Fibroblast of peridontal ligament (primary cell): ENCODE data around the gene ANKRD44.
"Not testable (repeated sequence)": the region's sequence is repeated elsewhere in the genome, so short reads cannot be mapped to it uniquely, and the experiment has no call there.

ENCODE experiments used
- DNase-seq: peaks from one replicate; pipeline ENCODE4 v3.0.0-alpha.2; 2010; ENCODE audit errors: extremely low read depth

The ANKRD44 gene

DNA sequence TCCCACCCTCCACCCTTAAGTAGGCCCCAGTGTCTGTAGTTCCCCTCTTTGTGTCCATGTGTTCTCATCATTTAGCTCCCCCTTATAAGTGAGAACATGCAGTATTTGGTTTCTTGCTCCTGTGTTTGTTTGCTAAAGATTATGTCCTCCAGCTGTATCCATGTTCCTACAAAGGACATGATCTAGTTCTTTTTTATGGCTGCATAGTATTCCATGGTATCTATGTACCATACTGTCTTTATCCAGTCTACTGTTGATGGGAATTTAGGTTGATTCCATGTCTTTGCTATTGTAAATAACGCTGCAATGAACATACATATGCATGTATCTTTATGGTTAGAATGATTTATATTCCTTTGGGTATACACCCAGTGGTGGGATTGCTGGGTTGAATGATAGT lies 233.9 kb downstream of the ANKRD44 start:
- no peak for DNase-seq

DNA sequence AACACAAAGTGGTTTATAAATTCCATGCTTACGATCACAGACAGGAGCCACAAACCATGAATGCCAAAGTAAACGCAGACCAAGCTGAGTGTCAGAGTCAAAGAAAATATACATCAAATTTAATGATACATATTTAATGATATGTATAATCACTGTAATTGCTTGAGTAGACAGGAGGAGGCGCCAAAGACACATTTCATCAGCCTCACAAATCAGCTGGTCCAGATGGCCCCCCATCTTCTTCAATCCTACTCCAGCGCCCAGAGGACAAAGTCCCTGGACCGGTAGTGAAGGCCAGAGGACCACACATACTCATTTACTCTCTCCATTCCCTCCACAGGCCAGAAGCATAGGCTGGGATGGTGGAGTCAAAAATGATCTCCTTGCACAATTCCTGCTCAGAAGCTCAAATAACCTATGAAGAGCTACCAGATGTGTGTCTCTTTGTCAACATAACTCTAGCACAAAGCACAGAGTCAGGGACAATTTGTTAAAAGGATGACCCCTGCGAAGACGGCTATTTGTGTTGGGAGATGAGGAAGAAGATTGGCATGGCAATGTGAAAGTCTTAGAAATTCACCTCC lies 234.7 kb downstream of the ANKRD44 start:
- no peak for DNase-seq

DNA sequence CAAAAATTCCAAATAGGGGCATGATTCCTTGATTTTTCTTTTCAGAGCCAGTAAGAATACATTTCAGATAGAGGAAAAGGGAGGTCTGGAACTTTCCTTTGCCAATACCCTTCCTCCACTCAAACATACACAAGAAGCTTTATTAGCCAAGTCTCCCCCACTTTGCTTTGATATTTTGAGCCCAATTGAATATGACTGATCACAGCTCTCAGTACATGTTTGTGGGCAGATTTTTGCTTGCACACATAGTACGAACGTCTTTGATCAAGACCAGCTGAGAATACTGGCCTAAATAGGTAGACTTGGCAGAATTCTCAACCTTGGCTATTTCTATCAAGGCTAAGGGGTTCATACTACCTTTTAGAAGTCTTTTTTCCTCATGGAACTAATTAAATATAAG lies 235.3 kb downstream of the ANKRD44 start:
- DNase-seq, result no peak

DNA sequence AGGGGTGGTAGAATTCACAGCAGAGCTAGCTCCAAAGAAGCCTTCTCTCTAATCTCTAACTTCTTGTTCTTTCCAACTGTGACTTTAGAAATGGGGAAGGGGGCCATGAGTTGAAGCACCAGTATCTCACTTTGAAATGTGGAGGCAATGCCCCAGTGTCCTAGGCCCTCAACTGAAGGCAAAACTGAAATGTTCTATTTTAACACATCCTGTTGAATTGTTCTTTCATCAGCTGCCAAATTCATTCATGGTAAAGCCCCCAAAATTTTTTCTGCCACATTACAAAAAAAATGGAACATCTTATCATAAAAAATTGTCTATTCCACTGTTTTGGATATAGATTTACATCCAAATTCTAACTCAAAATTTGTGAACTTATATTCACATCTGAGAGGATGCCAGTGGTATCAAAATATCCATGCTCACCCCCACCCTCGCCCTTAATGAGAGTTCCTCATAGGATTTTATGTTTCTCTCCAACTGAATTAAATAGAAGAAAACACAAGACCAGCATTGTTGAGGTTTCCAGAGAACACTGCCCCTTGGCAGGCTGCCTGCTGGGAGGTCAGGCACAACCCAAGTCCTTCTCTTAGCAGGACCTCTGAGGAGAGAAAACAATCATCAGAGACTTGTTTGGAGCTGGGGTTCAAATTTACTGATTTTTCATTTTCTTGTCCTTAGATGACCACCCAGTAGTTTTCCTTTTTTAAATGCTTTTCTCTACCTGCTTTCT lies 236.7 kb downstream of the ANKRD44 start:
- peak; percentile 58 for DNase-seq

DNA sequence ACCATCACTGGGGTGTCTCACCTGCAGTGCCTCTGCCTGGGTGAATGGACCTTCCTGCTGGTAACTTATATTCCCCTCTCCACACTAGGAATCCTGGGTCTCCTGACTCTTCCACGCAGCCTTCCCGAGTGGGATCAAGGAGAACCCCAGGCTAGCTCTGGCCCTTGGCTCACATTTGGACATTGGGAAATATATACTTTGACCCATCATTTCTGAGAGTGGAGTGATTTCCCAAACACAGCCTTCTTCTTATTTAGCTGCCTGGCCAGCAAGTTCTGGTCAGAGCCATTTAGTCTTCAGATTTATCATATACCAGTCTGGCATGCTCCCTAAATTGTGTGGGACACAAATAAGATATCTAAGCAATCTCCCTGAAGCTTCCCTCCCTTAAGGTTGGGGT lies 237.3 kb downstream of the ANKRD44 start:
- no peak for DNase-seq

DNA sequence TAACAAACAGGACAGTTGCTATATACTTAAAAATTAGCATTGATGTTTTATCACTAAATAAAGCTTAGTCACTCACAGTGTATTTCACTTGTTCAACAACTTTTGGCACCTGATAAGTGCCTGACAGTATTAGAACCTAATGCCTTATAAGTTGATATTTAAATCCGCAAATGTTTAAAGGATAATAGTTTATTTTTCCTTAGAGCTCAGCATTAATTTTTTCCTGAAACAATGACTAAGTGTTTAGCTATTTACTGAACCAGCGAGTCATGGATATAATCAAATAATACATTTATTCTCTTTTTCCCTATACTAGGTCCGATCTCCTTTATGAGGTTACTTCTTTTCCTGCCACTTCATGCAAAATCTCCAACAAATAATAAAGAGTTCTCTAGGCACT lies 238.0 kb downstream of the ANKRD44 start:
- no peak for DNase-seq

DNA sequence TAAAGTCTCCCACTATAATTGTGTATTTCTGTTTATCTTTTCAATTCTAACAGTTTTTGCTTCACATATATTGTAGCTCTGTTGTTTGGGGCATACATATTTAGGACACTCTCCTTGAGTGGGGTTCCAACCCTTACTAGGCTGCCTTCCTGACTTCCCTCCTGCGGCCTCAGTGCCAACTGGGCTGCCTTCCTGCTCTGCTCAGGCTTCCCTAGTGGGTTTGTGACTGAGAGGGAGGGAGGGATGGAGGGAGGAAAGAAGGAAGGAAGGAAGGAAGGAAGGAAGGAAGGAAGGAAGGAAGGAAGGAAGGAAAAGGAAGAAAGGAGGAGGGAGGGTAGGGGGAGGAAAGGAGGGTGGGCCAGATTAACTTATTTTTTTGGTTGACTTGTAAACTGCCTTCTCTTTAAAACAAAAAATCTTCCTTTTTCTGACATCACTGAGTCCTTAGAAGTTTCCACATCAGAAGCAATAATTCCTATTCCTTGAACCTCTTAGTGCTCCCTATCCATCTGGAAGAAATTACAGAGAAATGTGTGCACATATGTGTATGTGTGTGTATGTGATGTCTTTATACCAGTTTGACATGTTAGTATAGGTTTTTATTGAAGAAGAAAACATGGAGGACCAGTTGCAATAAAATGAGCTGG lies 238.7 kb downstream of the ANKRD44 start:
- DNase-seq, result no peak

DNA sequence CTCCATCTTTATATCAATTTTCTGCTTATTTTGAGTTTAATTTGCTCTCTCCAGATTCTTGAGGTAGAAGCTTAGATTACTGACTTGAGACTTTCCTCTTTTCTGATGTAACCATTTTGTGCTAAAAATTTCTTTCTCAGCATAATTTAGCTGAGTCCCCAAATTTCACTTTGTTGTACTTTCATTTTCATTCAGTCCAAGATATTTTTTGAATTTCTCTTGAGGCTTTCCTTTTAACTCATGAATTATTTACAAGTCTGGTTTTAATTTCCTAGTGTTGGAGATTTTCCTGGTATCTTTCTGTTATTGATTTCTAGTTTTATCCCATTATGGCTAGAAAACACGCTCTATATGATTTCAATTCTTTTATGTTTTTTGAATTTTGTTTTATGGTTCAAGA lies 239.4 kb downstream of the ANKRD44 start:
- DNase-seq, result peak; percentile 51

DNA sequence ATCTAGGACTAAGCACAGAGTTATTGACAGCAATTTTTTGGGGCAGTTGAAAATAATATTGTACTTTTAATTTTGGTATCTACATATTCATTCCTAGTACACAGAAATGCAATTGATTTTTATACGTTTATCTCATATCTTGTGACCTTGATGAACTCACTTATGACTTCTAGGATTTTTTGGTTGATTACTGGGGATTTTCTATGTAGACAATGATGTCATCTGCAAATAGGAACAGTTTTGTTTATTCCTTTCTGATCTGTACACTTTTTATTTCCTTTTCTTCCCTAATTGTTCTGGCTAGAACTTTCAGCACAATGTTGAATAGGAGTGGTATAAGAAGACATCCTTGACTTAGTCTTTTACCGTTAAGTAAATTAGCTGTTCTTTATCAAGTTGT lies 240.6 kb downstream of the ANKRD44 start:
- no peak for DNase-seq

DNA sequence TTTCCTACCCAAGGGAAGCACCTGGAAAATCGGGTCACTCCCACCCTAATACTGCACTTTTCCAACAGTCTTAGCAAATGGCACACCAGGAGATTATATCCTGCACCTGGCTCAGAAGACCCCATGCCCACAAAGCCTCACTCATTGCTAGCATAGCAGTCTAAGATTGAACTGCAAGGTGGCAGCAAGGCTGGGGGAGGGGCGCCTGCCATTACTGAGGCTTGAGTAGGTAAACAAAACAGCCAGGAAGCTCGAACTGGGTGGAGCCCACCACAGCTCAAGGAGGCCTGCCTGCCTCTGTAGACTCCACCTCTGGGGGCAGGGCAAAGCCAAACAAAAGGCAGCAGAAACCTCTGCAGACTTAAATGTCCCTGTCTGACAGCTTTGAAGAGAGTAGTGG lies 248.0 kb downstream of the ANKRD44 start:
- DNase-seq, result not testable (repeated sequence)

DNA sequence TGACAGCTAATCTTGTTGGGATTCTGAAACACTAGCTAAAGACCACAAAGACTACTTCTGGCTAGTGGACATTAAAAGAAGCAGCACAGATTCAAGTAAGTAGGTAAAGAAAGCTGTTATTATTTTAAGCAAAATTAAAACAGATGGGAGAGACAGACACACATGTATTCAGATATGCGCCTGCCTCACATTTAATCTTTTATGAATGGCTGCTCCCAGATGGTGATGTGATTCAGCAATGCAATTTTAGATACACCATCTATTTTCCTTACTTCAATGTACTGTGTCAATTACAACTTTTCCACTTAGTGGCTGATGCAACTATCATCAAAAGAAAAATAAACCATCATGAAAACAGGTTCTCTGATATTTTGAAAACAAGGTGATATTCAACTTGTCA lies 251.1 kb downstream of the ANKRD44 start:
- DNase-seq, result no peak

DNA sequence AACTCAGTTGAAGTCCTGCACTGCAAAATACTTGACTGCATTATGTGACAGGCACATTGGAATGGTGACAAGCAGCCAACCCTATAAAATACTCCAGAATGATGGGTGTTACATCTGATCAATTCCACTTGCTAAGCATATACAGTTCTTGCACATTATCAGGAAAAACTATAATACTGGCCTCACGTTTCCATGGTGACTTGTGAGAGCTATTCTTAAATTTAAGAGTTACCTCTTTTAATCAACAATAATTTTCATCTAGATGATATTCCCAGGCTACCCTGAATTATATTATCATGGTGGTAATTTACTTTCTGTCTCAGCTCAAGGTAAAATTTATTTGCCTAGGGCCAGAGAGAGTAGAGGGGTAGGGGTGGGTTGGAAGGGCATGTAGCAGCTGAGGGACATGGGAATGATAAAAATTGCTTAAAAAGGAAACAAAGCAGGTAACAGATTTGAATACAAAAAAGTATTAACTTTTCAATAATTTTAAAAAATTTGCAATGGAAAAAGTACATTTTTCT lies 251.7 kb downstream of the ANKRD44 start:
- no peak for DNase-seq

DNA sequence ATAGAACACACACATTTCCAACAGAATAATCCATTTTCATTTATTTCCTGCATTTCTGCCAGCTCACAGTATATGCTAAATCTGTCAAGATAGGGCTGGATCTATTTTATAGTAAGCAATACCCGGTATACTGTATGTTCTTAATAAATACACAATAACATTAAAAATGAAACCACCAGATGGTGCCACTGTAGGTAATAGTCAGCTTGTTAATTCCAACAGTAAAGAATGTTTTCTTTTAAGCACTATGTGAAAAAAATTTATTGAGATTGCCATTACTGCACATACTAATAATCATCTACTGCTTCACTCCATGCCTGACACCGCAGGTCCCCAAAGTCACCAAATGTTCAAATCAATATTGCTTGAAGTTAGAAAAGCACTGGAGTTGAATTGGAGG lies 252.6 kb downstream of the ANKRD44 start:
- DNase-seq, result no peak

DNA sequence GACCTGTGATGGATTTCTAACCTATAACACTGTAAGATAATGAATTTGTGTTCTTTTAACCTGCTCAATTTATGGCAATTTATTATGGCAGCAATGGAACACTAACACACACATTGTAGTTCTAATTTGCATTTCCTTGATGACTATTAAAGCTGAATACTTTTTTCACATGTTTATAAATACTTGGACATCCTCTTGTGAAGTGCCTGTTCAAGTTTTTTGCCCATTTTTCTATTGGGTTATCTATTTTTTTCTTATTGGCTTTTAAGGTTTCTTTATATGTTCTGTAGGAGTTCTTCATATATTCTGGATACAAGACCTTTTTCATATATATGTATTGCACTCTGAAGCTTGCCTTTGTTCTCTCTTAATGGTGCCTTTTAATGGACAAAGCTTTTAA lies 255.5 kb downstream of the ANKRD44 start:
- DNase-seq, result no peak

DNA sequence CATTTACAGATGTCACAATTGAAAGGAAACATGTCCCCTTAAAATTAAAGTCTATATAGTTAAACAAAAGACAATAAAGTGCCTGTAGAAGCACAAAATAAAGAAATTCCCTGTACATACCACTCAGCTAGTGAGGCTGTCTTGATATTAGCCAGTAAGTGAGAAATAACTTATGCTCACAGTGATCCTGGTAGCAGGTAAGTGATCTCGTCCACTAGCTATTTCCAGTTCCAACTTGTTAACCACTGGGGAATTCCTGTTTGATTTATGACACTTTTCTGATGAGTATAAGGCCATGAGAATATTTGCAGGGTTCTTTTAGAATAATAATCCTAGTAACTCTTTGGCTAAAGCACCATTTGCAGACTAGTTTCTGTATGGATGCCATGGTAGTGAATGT lies 256.1 kb downstream of the ANKRD44 start:
- no peak for DNase-seq

DNA sequence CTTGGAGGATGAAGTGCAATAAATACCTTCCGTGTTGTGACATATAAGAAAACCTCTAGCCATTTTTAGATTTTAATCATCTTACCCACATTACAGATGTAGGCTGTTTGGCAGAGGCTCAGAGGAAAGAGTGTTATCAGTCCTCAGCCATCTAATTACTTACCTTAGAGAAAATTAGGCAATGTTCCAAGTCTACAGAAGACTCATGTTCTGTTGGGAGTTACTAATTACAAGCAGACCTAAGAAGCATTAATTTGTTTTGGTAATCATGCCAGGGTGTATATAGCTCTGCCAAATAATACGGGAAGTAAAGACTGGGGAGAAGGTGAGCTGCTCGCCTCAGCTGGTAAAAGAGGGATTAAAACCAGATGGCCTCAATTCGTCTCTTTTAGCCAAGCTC lies 258.2 kb downstream of the ANKRD44 start:
- DNase-seq, result no peak

DNA sequence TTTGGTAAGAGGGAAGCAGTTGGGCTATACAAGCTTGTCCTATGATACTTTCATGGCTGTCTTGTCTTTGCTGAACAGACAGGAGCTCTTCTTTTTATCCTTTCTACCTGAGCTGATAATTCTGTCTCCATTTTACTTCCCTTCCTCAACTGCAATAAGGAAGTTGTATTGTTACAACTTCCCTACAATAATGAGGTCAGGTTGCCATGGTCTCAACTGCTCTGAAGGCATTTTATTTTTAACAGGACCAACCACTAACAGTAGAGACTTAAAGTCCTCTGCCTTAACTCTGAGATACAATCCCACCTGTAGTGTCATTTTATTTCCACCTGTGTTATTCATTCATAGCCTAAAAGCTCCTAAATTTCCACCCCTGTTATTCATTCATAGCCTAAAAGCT lies 265.5 kb downstream of the ANKRD44 start:
- DNase-seq, result no peak

DNA sequence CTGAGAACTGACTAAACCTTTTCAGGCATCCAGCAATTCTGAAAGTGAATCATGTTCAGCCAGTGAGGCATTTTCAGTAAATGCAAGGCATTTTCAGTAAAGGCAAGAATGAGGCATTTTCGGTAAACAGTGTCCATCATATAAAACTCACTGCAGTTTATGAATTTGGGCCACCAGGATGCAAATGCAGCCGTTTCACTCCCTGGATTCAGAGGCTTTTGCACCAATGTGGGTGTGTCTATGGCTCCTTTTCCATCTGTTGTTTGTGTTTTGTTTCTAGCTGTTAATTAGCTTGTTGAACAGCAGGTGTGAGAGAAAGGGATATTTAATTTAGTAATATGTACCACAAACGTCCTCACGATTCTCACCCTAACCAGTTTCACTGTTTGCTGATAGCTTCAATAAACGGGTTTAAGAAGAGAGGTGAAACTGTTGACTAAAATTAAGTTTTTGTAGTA lies 267.8 kb downstream of the ANKRD44 start:
- no peak for DNase-seq

DNA sequence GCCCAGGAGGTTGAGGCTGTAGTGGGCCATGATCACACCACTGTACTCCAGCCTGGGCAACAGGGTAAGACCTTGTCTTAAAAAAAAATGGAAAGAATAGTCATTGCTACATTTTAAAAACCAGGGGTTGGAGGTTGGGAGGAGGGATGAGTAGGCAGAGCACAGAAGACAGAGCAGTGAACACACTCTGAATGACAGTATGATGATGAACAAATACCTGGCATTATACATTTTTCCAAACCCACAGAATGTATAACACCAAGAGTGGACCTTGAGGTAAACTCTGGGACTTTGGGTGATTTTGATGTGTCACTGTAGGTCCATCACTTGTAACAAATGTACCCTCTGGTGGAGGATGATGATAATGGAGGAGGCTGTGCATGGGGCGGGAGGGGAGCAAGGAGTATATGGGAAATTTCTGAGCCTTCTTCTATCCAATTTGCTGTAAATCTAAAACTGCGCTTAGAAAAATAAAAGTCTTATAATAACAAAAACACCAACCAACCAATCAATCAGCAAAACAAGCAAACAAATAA lies 272.6 kb downstream of the ANKRD44 start:
- no peak for DNase-seq

DNA sequence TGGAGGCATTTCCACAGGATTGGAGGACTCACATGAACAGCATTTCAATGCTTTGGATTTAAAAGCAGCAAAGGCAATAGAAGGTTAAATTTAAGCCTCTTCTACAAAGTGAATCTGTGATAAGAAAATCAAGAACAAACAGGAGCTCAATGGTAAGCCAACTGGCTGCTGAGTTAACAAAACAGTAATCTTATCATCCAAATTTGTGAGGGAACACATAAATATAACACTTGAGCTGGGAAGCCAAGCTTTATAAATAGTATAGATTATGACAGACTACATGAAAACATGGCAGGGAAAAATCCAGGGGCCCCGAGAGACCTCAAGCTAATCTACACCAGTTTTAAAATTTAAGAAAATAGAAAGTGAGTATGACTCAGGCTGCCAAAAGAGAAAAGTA lies 275.6 kb downstream of the ANKRD44 start:
- no peak for DNase-seq

DNA sequence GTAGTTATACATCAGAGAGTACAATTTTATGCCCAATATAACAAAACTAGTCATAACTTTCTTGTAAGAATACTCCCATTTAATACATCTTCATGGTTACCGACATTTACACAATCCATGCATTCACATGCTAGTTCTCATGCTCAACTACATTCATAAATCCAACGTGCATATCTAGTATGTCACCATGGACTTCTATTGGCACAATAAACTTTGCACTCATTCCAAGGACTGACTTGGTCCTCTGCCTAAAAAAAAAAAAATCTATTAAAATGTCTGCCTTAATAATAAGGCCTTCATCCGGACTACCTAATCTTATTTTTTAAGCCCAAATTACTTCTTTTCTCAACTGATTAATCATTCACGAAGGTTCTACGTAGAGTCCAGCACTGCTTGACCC lies 276.3 kb downstream of the ANKRD44 start:
- DNase-seq, result no peak

DNA sequence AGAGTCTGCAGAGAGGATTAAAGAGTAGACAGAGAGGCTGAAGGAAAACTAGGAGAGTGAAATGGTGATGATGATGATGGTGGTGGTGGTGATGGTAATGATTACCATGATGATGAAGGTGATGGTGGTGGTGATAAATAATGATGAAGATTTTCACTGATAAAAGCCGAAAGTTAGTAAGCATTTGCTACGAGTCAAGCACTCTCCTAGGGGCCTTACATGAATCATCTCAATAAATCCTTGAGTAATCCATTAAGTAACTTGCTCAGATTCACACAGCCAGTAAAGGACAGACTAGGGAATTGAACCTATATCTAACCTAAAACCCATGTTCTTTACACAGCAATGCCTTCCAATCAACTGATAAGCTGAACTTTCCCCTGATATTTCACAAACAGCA lies 277.4 kb downstream of the ANKRD44 start:
- DNase-seq, result no peak

DNA sequence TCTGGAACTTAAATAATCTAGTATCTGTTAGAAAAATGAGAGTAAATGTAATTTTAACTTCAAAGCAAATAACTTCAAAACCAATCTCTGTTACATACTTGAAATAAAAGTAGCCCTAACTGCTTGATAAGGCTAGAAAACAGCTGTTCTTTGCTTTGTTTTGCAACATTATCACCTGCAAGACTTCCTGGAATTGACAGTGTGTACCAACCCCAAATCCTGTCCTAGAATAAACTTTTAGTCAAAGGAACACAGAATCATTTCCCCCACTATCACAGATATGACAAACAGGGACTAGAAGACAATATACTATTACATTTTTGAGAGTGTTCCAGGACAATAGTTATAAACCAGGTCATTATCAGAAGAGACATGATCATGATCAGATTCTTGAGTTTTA lies 278.8 kb downstream of the ANKRD44 start:
- DNase-seq, result no peak
